GM12874 (cell line): ENCODE measurements around the gene PRDM16.

ENCODE experiments used
- TF ChIP-seq, protein P1 (sequence below): IDR thresholded peaks from 2 replicates; pipeline ENCODE4 v1.5.1; 2011; ENCODE audit warnings: low read depth, mild to moderate bottlenecking, control low read depth, low read length, moderate library complexity; ENCODE audit not compliant: insufficient read depth

PRDM16 gene

DNA sequence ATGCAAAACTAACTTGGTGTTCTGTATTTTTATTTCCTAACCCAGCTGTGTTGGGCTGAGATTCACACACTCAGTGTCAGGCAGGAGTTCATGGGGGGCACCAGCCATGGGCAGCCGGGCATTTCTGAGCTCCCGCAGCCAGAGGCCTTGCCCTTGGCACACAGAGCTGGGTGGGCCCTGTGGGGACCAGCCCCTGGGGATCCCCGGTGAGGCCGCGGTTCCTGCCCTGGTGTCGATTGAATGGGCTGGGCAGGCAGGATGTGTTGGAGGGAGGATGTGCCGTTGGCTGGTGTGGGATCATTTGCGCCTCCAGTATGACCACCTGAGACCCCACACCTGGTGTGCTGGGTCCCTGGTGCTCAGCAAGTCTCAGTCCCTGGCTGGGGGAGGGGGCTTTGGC, 91.0 kb downstream of the PRDM16 start:
- TF ChIP-seq, protein P1, sequence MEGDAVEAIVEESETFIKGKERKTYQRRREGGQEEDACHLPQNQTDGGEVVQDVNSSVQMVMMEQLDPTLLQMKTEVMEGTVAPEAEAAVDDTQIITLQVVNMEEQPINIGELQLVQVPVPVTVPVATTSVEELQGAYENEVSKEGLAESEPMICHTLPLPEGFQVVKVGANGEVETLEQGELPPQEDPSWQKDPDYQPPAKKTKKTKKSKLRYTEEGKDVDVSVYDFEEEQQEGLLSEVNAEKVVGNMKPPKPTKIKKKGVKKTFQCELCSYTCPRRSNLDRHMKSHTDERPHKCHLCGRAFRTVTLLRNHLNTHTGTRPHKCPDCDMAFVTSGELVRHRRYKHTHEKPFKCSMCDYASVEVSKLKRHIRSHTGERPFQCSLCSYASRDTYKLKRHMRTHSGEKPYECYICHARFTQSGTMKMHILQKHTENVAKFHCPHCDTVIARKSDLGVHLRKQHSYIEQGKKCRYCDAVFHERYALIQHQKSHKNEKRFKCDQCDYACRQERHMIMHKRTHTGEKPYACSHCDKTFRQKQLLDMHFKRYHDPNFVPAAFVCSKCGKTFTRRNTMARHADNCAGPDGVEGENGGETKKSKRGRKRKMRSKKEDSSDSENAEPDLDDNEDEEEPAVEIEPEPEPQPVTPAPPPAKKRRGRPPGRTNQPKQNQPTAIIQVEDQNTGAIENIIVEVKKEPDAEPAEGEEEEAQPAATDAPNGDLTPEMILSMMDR, result no peak

DNA sequence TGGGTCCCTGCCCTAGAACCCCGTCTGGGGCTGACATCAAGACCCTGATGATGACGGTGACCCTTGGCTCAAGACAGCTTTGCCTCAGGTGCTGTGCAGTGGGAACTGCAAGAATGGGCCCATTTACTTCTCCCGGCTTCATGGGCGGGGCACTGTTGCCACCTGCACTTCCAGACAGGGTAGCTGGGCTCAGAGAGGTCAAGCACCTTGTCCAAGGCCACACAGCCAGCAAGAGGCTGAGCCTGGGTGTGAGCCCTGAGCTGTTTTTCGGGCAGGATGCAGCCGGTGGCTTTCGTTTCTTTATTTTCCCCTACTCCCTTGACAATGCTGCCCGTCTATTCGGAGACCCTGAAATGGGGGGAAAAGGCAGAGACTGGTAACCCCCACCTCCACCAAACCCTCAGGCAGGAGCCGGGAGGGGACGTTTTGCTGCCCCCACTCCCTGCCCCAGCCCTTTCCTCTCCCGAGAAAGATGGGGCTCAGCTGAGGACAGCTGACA, 91.7 kb downstream of the PRDM16 start:
- TF ChIP-seq, protein P1, result no peak

DNA sequence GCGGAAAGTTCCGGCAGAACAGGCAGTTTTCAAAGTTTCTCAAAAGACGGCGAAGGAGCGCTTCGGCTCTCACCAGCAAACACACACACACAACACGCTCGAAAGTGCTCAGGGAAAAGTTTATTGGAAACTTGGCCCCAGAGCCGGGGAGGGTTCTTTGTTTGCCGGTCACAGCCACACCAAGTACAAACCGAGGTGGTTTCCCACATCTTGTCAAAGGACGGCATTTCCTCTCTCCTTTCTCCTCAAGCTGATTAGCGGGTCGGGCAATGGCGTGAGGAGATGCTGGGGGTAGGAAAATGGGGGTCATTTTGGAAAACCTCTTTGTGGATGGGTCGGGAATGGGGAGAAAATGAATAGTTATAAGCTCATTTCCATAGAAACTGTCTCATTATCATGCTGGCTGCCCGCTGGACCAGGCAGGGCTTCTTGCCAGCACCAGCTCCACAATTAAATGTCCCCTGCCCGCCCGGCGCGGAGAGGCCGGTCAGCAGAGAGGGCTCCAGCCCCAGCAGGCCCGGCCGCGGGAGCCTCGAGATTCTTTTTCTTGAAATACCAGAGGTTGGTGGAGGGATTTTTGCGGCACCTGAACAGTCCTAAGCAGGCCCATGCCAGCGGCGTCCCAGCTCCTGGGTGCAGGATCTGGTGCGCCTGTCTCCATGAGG, 92.3 kb downstream of the PRDM16 start:
- TF ChIP-seq, protein P1, result no peak

DNA sequence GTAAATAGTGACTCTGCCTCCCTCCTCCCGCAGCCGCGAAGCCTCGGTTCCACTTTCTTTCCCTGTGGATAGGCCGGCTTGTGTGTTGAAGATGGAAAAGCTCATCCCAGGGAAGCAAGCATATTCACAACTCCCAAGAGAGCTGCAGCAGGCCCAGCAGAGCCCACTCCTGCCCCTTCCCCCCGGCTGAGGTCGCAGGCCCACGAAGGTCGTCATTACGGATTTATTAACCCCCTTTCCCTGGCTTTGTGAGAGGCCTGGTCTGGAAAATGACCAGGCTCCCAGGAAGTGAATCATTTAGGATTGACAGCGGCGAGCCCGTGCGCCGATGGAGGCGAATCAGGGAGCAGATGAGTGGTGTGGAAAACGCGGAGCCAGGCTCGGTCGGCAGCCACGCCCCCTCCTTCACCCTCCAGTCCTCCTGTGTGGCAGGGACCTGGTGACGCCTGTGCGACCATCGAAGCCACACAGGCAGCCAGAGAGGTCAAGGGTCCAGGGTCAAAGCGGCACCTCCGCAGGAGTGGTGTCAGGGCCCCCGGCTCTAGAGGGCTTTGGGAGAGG, 93.4 kb downstream of the PRDM16 start:
- TF ChIP-seq, protein P1, result no peak

DNA sequence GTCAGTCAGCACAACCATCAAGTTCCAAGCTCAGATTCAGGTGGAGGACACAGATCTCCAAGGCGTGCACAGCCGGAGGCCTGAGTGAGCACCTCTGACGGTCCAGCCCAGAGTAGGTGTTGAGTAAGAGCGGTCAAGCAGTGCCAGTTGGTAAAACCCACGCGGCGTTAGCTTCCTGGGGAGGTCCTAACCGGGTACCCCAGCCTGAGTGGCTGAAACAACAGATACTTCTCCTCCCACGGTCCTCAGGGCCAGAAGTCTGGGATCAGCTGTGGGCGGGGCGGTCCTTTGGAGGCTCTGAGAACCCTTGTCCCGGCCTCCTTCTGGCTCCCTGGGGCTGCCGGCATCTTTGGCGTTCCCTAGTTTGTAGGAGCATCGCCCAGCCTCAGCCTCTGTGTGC, 94.4 kb downstream of the PRDM16 start:
- TF ChIP-seq, protein P1, result no peak

DNA sequence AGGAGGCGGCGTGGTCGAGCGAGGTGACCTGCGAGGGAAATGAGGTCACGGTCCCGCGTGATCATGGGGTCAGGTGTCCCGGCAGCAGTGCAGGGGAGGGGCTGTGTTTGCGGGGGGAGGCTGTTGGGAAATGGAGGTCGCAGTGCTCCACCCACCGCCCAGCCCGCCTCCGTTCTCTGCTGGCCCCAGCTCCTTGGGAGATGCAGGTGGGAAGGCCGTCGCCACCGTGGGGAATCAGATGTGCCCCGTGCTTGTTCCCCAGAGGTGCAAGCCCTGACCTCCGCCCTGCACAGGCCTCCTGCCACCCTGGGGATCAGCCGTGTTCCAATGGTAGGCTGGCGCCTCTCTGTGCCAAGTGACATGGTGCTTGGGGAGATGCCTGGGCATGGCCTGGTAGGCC, 95.7 kb downstream of the PRDM16 start:
- TF ChIP-seq, protein P1, result no peak

DNA sequence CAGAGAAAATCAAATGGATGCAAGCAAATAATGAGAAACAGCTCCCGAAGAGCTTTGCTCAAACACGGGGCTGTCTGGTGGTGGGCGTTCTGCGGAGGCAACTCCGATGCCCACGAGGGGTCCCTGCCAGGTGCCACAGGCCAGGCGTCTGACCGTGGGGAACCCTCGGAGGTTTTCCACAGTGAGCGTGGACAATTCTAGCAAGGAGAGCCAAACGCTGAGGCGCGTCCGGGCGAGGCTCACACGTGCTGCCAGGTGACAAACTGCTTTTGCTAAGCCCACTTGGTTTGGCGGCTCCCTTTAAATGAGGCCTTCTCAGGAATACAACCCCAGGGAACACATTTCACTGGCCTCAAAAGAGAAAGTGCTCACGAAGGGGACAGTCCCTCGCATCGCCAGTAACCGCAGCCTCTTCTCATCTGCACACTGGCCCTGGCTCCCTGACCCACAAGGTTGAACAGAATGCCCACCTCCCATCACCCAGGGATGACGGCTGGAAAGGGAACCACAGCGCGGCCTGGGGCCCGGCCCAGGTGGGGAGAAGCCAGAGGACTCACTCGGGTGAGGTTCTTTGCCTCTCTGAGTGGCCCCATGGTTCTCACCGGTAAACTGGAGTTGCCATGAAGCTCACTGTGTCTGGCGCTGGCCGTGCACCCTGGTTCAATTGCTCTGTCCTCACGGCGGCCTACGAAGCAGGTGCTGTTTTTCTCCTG, 97.4 kb downstream of the PRDM16 start:
- TF ChIP-seq, protein P1, result no peak
